ENCODE data around the gene ENKD1. TPM values are rescaled to one million over a fixed set of nuclear protein-coding genes. Genes with fewer than 3 reads are reported as not detected.
A peak's percentile ranks its signal among the peaks of the same experiment; 100 is the strongest.

ENKD1 gene
- total and polyA plus RNA-seq, 2 donors, result 10.3 to 39.5 TPM

GRCh38 chr16:67663877-67664222 is 2.7 kb downstream of the ENKD1 start:
- no peak for DNase-seq (ENCODE audit: extremely low spot score)
- no peaks in the 10 kb centered on the region for H3K4me1 ChIP-seq (ENCODE audit: insufficient read depth)
- H3K27ac ChIP-seq (ENCODE audit: low read depth), result no peak overlapping the region
- H3K4me3 ChIP-seq (ENCODE audit: low read depth, low read length), result no peak overlapping the region
- WGBS, result 91% methylated on average over 6 of the region's 6 CpGs
- H3K36me3 ChIP-seq (ENCODE audit: insufficient read depth), result no peaks in the 10 kb centered on the region

- no peak for DNase-seq (ENCODE audit: extremely low spot score)
Measured at GRCh38 chr16:67663151-67663876, 3.2 kb downstream of the ENKD1 start.

DNA sequence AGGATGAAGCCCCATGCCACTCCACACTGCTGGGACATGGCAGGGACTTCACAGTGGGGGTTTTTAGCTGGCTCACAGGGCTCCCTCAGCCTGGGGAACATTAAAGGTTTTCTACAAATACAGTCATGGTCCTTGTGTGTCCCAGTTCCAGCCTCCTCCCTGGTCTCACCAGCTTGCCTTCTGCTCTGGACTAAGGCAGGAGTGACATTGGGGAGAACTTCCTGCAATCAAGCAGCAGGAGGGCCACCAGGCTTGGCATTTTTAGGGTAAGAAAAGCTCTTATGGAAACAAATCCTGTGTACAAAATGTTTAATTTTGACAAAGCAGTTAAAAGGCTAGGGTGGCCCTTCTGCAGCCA is 3.9 kb downstream of the ENKD1 start:
- H3K36me3 ChIP-seq (ENCODE audit: insufficient read depth), result no peaks in the 10 kb centered on the region
- H3K4me1 ChIP-seq (ENCODE audit: insufficient read depth), result no peaks in the 10 kb centered on the region
- DNase-seq (ENCODE audit: extremely low spot score), result no peak
- no peak overlapping the region for H3K27ac ChIP-seq (ENCODE audit: low read depth)
- no peak overlapping the region for H3K4me3 ChIP-seq (ENCODE audit: low read depth, low read length)

More at GRCh38 chr16:67663151-67663876, 3.2 kb downstream of the ENKD1 start:
- Histone ChIP-seq H3K27ac (ENCODE audit: low read depth) (no peak overlapping the region), H3K36me3 (ENCODE audit: insufficient read depth) (no peaks in the 10 kb centered on the region), H3K4me1 (ENCODE audit: insufficient read depth) (no peaks in the 10 kb centered on the region), H3K4me3 (ENCODE audit: low read depth, low read length) (no peak overlapping the region)
- WGBS, result 79% methylated on average over 25 of the region's 25 CpGs

GRCh38 chr16:67661886-67662652 is 4.5 kb downstream of the ENKD1 start:
- Histone ChIP-seq H3K36me3 (ENCODE audit: insufficient read depth) (no peaks in the 10 kb centered on the region), H3K4me3 (ENCODE audit: low read depth, low read length) (no peak overlapping the region), H3K27ac (ENCODE audit: low read depth) (no peak overlapping the region), H3K4me1 (ENCODE audit: insufficient read depth) (no peaks in the 10 kb centered on the region)
- no peak for DNase-seq (ENCODE audit: extremely low spot score)
- 93% methylated on average over 34 of the region's 34 CpGs for WGBS

- H3K27ac ChIP-seq (ENCODE audit: low read depth), result peak overlapping the region; percentile 11
- whole genome bisulfite sequencing, result 10% methylated on average over 39 of the region's 39 CpGs
- H3K36me3 ChIP-seq (ENCODE audit: insufficient read depth), result no peaks in the 10 kb centered on the region
- no peak for DNase-seq (ENCODE audit: extremely low spot score)
- peak overlapping the region; percentile 75 for H3K4me3 ChIP-seq (ENCODE audit: low read depth, low read length)
- H3K4me1 ChIP-seq (ENCODE audit: insufficient read depth), result no peaks in the 10 kb centered on the region
Measured at GRCh38 chr16:67661101-67661761, 5.3 kb downstream of the ENKD1 start.

DNA sequence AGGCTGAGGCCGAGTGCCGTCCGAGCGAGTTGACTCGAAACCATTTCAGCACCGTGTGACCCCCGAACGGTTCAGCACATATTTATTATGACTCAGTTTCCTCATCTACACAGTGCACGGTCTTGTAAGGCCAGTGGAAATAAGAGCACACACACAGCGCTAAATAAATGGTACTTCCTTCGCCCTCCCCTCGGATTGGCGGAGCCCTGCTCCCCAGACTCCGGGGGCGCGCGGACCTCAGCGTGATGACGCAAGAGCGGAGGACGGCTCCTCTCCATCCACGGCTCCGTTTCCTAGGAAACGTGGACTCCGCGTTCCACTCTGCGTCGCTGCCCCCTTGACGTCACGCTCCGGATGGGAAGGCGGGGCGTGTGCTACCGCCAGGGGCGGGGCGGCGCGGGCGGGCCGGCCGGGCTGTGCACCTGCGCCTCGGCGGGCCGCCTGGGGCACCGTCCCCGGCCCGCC is 6.0 kb downstream of the ENKD1 start, which contains the start of gene PARD6A:
Gene PARD6A (plus strand): TSS at position 397 of the 465 bp plus-strand sequence. CDS start 79 bp downstream, outside the sequence.
- Histone ChIP-seq H3K4me1 (ENCODE audit: insufficient read depth) (no peaks in the 10 kb centered on the region), H3K36me3 (ENCODE audit: insufficient read depth) (no peaks in the 10 kb centered on the region), H3K27ac (ENCODE audit: low read depth) (peak within 1 kb of the TSS; percentile 85), H3K4me3 (ENCODE audit: low read depth, low read length) (peak within 1 kb of the TSS; percentile 75)
- DNase-seq (ENCODE audit: extremely low spot score), result peak; percentile 91
- under 1% methylated on average over 48 of the region's 48 CpGs for WGBS

- H3K27ac ChIP-seq (ENCODE audit: low read depth), result peak within 1 kb of the TSS; percentile 85
- peak within 1 kb of the TSS; percentile 75 for H3K4me3 ChIP-seq (ENCODE audit: low read depth, low read length)
- no peaks in the 10 kb centered on the region for H3K4me1 ChIP-seq (ENCODE audit: insufficient read depth)
- under 1% methylated on average over 83 of the region's 83 CpGs for WGBS
- no peaks in the 10 kb centered on the region for H3K36me3 ChIP-seq (ENCODE audit: insufficient read depth)
- DNase-seq (ENCODE audit: extremely low spot score), result peak; percentile 78
Measured at GRCh38 chr16:67659675-67660563, 6.6 kb downstream of the ENKD1 start, which contains the start of gene ACD. TSS of gene ACD (minus strand) at chr16:67660260. CDS start at chr16:67660220, 40 bp downstream.

DNA sequence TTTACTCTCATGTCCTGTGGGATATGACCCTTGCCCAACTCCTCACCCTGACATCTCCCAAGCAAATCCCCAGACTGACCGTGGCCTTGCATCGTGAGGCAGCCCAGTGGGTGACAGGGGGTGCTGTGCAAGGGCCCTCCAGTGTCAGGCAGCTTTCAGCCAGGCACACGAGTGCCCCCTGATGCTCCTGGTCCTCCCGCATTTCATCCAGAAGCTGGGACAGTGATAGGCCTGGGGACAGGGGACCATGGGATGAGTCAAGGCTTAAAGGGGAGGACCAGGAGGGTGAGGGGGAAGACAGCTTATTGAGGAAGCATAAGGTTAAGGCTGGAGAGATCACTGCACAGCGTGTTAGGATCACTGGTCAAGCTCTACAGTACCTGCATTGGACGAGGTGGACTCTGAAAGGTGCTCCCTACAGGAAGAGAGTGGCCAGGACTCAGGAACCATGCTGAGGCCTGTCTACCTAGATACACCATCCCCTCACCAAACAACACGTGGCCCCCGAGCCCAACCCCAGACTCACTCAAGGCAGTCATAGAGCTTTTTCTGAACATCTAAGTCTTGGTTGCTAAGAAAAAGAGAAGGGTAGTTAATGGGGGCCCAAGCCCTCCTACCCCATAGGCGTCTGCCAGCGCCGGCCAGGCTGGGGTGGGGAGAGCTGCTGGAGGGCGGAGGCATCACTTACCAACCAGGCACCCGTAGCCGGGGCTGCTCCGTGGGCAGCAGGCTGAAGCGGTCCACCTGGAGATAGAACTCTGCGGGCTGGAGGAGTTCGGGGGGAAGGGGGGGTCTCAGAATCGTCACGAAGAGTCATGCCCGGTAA is 7.5 kb downstream of the ENKD1 start:
- no peak for DNase-seq (ENCODE audit: extremely low spot score)
- Histone ChIP-seq H3K4me1 (ENCODE audit: insufficient read depth) (no peaks in the 10 kb centered on the region), H3K36me3 (ENCODE audit: insufficient read depth) (no peaks in the 10 kb centered on the region), H3K27ac (ENCODE audit: low read depth) (no peak overlapping the region), H3K4me3 (ENCODE audit: low read depth, low read length) (peak overlapping the region; percentile 75)
- WGBS, result 34% methylated on average over 21 of the region's 21 CpGs

- no peaks in the 10 kb centered on the region for H3K36me3 ChIP-seq (ENCODE audit: insufficient read depth)
- H3K4me1 ChIP-seq (ENCODE audit: insufficient read depth), result no peaks in the 10 kb centered on the region
- DNase-seq (ENCODE audit: extremely low spot score), result no peak
- H3K27ac ChIP-seq (ENCODE audit: low read depth), result no peak overlapping the region
- WGBS, result 92% methylated on average over 18 of the region's 18 CpGs
- H3K4me3 ChIP-seq (ENCODE audit: low read depth, low read length), result no peak overlapping the region
Measured at GRCh38 chr16:67657751-67658518, 8.6 kb downstream of the ENKD1 start.

DNA sequence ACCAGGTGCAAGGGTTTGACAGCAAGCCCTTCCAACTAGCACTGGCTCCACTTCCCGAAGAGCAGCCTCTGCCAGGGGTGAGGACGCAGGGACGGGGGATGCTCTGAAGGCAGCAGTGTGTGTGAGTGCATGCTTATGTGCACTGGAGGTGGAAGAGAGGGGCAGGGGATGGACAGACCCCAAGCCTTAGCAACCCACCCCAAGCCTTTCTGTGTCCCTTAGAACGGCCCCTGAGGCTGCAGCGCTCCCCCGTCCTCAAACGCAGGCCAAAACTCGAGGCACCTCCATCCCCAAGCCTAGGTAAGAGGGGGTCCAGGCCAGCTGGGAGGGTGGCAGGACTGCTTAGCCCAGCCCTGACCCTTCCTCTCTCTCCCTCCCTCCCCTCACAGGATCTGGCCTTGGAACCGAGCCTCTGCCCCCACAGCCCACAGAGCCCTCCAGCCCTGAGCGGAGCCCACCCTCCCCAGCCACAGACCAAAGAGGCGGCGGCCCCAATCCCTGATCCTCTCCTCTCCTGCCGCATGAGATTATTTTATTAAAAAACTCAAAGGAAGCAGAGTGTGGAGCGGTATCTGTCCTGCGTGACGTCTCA is 9.4 kb downstream of the ENKD1 start:
- Histone ChIP-seq H3K36me3 (ENCODE audit: insufficient read depth) (no peaks in the 10 kb centered on the region), H3K4me3 (ENCODE audit: low read depth, low read length) (no peak overlapping the region), H3K4me1 (ENCODE audit: insufficient read depth) (no peaks in the 10 kb centered on the region), H3K27ac (ENCODE audit: low read depth) (no peak overlapping the region)
- 91% methylated on average over 16 of the region's 16 CpGs for WGBS
- DNase-seq (ENCODE audit: extremely low spot score), result no peak

GRCh38 chr16:67656344-67657016 is 10.1 kb downstream of the ENKD1 start:
- WGBS, result 80% methylated on average over 9 of the region's 9 CpGs
- H3K4me3 ChIP-seq (ENCODE audit: low read depth, low read length), result no peak overlapping the region
- no peaks in the 10 kb centered on the region for H3K36me3 ChIP-seq (ENCODE audit: insufficient read depth)
- H3K4me1 ChIP-seq (ENCODE audit: insufficient read depth), result no peaks in the 10 kb centered on the region
- no peak for DNase-seq (ENCODE audit: extremely low spot score)
- H3K27ac ChIP-seq (ENCODE audit: low read depth), result no peak overlapping the region

All from urinary bladder (tissue), 4 donors.